OCI-LY3 (cell line): ENCODE data around the gene NKAIN2.

ENCODE experiments used
- CTCF ChIP-seq: fragments of 200-600, 300-600 bp; sonication (generic); IDR thresholded peaks from 2 replicates; pipeline ENCODE4 v1.5.1; 2014; ENCODE audit warnings: antibody characterized with exemption, low read length, low read depth
- EZH2phosphoT487 ChIP-seq: fragments of 200-600 bp; shearing (Covaris generic); IDR thresholded peaks from 2 replicates; pipeline ENCODE4 v1.6.1; 2018; ENCODE audit warnings: antibody characterized with exemption, mixed run types, low read depth

GRCh38 chr6:124655866-124656265 is 852.2 kb downstream of the NKAIN2 start:
- TF ChIP-seq CTCF (no peak), EZH2phosphoT487 (no peak)
